SK-N-MC (cell line): Measurements from ENCODE around the gene MTERF4.

Experiments used
- EZH2 ChIP-seq: fragments of 200-600 bp; sonication (generic); IDR thresholded peaks from one replicate; pipeline ENCODE4 v1.6.1; 2017; ENCODE audit warnings: antibody characterized with exemption
- FOXP2 ChIP-seq: optimal IDR thresholded peaks from 2 replicates; pipeline ENCODE3; 2011; ENCODE audit warnings: mild to moderate bottlenecking, moderate library complexity; ENCODE audit not compliant: insufficient read depth; ENCODE audit errors: extremely low read length, control extremely low read depth
- POLR2AphosphoS5 ChIP-seq: IDR thresholded peaks from 2 replicates; pipeline ENCODE4 v1.6.1; 2012; ENCODE audit warnings: mild to moderate bottlenecking, low read depth, low read length, borderline replicate concordance

- TF ChIP-seq EZH2 (no peak), POLR2AphosphoS5 (no peak), FOXP2 (no peak)
Measured at GRCh38 chr2:241138471-241138870, 36.4 kb upstream of the MTERF4 start.
